Raji (cell line): ENCODE results near the gene ZNHIT3.

Source experiments
- POLR2A ChIP-seq: IDR thresholded peaks from 2 replicates; pipeline ENCODE4 v1.6.1; 2011; ENCODE audit warnings: low read depth, low read length, control low read depth; ENCODE audit not compliant: insufficient read depth

The ZNHIT3 gene

DNA sequence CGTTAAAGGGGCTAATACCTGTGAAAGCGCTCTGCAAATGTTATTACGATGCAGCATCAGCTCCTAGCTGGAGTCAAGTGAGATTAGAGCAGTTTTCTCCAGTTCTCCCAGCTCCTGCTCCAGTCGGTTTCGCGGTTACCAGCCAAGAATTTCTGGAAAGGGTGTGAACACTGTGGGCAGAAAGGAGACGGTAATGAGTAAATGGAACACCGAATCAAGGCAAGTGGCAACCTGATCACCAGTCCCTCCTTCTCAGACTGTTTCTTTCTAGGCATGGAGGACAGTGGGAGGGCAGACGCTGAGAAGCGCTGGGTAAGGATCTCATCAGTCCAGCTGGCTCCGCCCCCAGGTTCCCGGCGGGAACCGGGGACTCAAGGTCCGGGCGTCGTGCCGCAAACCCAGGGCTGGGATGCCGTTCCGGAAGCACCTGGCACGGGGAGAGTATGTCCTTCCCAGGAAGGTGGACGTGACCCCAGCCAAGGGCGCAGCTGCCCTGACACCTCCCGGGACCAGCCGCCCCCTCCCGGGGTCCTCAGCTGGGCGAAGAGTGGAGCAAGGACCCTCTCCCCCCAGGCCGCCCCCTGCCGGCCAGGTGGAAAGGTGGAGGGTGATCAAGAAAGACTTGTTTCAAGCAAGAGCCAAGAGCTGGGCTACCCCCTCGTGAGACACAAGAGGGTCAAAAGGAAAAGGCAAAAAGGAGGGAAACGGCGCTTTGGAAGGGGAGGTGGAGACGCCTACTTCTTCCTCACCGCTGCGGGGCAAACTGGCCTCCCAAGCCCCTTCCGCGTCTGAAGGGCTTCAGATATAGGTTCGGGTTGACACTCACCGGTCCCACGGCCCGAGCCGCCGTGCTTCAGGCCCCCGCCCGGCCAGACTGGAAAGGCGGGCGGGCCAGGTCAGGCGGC lies 47.7 kb downstream of the ZNHIT3 start:
- no peak for TF ChIP-seq POLR2A

GRCh38 chr17:36534840-36535668 lies 48.6 kb downstream of the ZNHIT3 start, which contains the start of the genes MYO19 and PIGW:
TSS of gene MYO19 (minus strand) at chr17:36534868. CDS start at chr17:36532538, 2,330 bp downstream.
TSS of gene PIGW (plus strand) at chr17:36534987. CDS start at chr17:36537102, 2,115 bp downstream.
- peak; percentile 94 for TF ChIP-seq POLR2A

GRCh38 chr17:36535669-36536081 lies 49.2 kb downstream of the ZNHIT3 start:
- TF ChIP-seq POLR2A = no peak

GRCh38 chr17:36540696-36541095 lies 54.2 kb downstream of the ZNHIT3 start:
- TF ChIP-seq POLR2A = no peak

DNA sequence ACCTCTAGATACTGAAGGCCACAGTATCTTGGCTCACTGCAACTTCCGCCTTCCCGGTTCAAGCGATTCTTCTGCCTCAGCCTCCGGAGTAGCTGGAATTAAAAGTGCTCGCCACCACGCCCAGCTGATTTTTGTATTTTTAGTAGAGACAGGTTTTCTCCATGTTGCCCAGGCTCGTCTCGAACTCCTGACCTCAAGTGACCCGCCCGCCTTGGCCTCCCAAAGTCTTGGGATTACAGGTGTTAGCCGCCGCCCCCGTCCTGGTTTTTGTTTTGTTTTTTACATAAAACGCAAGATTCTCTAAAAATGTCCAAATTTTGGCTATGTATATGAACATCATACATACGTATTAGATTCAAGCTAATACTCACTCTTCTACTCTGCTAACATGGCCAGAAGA lies 56.3 kb downstream of the ZNHIT3 start:
- no peak for TF ChIP-seq POLR2A

DNA sequence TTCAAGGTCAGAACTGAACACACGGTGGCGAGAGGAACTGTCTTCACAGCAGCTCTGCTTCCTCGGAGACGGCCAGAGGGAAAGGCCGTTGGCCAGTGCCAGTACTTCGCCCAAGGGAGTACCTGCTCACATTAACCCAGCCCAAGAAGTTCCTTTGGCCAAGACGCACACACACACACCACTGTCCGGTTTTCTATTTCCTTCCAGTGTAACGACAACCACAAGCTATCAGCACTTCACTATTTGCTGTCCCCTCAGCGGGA lies 57.5 kb downstream of the ZNHIT3 start:
- no peak for TF ChIP-seq POLR2A

DNA sequence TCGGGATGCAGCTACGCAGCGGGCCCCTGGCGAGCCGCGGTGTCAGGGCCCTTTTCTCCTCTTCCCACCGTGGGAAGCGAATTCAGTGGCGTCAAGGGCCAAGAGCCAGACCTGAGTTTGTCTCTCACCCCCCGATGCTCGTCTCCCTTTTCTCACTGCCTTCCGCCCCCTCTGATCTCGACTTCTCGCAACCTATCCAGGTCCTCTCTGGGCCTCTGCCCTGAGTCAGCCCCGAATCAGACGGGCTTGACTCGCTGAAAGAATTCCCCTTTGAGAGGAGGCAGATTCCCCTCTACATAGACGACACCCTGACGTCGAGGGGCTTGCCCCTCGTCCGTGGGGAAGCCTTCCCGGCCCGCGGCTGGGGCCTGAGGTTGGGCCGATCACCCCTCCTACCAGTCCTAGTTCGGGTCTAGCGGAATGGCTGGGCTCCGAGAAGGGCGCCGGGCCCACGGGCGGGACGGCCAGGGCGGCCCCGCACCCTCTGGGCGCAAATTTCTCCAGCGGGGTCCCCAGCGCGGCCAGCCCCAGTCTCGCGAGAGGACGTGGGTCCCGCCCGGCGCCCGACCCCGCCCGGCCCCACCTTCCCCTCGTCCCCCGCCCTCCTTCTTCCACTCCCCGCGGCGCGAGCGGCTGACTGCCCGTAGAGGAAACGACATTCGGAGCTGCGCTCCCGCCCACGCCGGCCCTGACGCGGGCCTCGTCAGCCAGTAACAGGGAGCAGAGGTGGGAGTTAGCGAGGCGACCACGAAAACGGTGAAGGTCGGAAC lies 58.0 kb downstream of the ZNHIT3 start, which contains the start of gene GGNBP2:
TSS of gene GGNBP2 (plus strand) at position 613 of the 770 bp plus-strand sequence. CDS start 806 bp downstream, outside the sequence.
- peak; percentile 88 for TF ChIP-seq POLR2A

GRCh38 chr17:36545077-36545464 lies 58.6 kb downstream of the ZNHIT3 start:
- TF ChIP-seq POLR2A = no peak
